HG03280 (cell line): Measurements from ENCODE around the gene REG4.

Experiments used
- ATAC-seq: cut with Tn5 transposase; IDR thresholded peaks from one replicate; pipeline ENCODE4 v1.9.1; 2021; ENCODE audit warnings: mild to moderate bottlenecking, moderate library complexity; ENCODE audit not compliant: unreplicated experiment

The REG4 gene

GRCh38 chr1:119781434-119782210 lies 29.6 kb downstream of the REG4 start:
- ATAC-seq = no peak

GRCh38 chr1:119779869-119780356 lies 31.3 kb downstream of the REG4 start:
- no peak for ATAC-seq

- ATAC-seq = no peak
Observed at GRCh38 chr1:119778886-119779560, 32.2 kb downstream of the REG4 start.

GRCh38 chr1:119778359-119778758 lies 32.9 kb downstream of the REG4 start:
- ATAC-seq = no peak

- no peak for ATAC-seq
Observed at GRCh38 chr1:119774746-119775490, 36.3 kb downstream of the REG4 start.

- ATAC-seq = no peak
Observed at GRCh38 chr1:119773711-119774241, 37.5 kb downstream of the REG4 start.

- ATAC-seq = no peak
Observed at GRCh38 chr1:119772298-119772697, 39.0 kb downstream of the REG4 start.

GRCh38 chr1:119771770-119772169 lies 39.5 kb downstream of the REG4 start:
- no peak for ATAC-seq

- ATAC-seq = no peak
Observed at GRCh38 chr1:119771016-119771415, 40.2 kb downstream of the REG4 start.

GRCh38 chr1:119768778-119769177 lies 42.5 kb downstream of the REG4 start, which contains the start of gene HMGCS2:
HMGCS2 (minus strand) TSS chr1:119768905; CDS start chr1:119768844, 61 bp downstream.
- no peak for ATAC-seq

- ATAC-seq = no peak
Observed at GRCh38 chr1:119767486-119767885, 43.8 kb downstream of the REG4 start.

- ATAC-seq = no peak
Observed at GRCh38 chr1:119766374-119766794, 44.9 kb downstream of the REG4 start.

GRCh38 chr1:119764220-119764619 lies 47.0 kb downstream of the REG4 start:
- ATAC-seq = no peak

GRCh38 chr1:119762953-119763352 lies 48.3 kb downstream of the REG4 start:
- ATAC-seq = no peak

GRCh38 chr1:119762409-119762808 lies 48.9 kb downstream of the REG4 start:
- no peak for ATAC-seq

GRCh38 chr1:119758584-119758983 lies 52.7 kb downstream of the REG4 start:
- no peak for ATAC-seq

GRCh38 chr1:119752592-119752991 lies 58.7 kb downstream of the REG4 start:
- ATAC-seq = no peak

- ATAC-seq = no peak
Observed at GRCh38 chr1:119748040-119748439, 63.2 kb downstream of the REG4 start.

- ATAC-seq = no peak
Observed at GRCh38 chr1:119747451-119747850, 63.8 kb downstream of the REG4 start.

- ATAC-seq = no peak
Observed at GRCh38 chr1:119745034-119745433, 66.2 kb downstream of the REG4 start.

GRCh38 chr1:119744598-119744942 lies 66.7 kb downstream of the REG4 start:
- no peak for ATAC-seq
